Embryonic facial prominence (tissue), 1 donor: ENCODE data around the gene BPIFB2.
"Not testable (repeated sequence)": the region's sequence is repeated elsewhere in the genome, so short reads cannot be mapped to it uniquely, and the experiment has no call there.

ENCODE experiments used
- DNase-seq: peaks from one replicate; pipeline ENCODE4 v3.0.0-alpha.2; 2016; ENCODE audit errors: extremely low spot score

BPIFB2 gene

GRCh38 chr20:33034901-33035492 lies 27.5 kb downstream of the BPIFB2 start:
- DNase-seq = no peak

DNA sequence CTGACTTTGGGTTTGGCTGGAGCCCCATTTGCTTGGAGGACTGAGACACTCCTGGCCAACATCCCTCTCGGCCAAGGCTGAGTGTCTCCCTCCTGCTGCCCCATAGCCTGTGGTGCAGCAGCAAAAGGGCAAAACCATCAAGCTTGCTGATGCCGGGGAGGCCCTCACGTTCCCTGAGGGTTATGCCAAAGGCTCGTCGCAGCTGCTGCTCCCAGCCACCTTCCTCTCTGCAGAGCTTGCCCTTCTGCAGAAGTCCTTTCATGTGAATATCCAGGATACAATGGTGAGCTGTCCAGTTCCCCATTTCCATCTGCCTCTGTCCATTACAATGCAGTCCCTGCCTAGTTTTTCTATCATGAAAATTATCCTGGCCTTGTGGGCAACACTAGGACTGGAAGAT lies 30.0 kb downstream of the BPIFB2 start:
- DNase-seq = no peak

GRCh38 chr20:33038243-33038642 lies 30.7 kb downstream of the BPIFB2 start:
- no peak for DNase-seq

GRCh38 chr20:33042430-33042829 lies 34.9 kb downstream of the BPIFB2 start:
- DNase-seq = no peak

DNA sequence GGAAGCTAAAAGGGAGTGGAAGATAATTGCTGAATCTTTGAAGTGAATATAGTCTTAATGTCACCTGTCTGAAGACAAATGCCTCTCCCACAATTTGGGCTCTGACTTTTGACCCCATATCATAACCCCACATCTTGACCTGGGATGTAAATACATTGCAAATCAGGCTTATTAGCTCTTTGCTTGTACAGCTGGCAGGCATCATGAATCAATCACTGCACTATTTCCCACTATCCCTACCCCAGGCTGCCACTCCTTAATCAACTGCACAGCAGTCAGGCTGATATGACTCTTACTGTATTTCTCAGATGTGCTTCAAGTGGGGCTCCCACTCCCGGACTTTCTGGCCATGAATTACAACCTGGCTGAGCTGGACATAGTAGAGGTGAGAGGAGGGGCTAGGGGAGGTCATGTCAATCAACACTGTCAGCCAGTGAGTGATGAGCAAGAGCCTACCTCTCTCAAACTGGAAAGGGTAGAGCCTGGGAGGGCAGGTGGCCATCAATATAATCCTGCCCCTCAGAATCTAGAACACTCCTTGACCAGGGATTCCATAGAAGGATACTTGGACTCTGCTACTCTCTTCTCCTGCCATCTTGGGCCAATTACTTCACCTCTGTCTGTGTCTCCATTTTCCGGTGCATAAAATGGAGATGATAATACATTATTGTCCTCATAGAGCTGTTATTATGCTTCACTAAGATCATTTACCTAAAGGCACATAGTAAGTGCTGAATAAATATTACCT lies 35.7 kb downstream of the BPIFB2 start:
- DNase-seq = no peak

GRCh38 chr20:33043731-33044181 lies 36.3 kb downstream of the BPIFB2 start:
- DNase-seq = no peak

GRCh38 chr20:33045129-33045721 lies 37.7 kb downstream of the BPIFB2 start:
- not testable (repeated sequence) for DNase-seq

- DNase-seq = no peak
These were observed 38.9 kb downstream of the BPIFB2 start for GRCh38 chr20:33046412-33046811.

DNA sequence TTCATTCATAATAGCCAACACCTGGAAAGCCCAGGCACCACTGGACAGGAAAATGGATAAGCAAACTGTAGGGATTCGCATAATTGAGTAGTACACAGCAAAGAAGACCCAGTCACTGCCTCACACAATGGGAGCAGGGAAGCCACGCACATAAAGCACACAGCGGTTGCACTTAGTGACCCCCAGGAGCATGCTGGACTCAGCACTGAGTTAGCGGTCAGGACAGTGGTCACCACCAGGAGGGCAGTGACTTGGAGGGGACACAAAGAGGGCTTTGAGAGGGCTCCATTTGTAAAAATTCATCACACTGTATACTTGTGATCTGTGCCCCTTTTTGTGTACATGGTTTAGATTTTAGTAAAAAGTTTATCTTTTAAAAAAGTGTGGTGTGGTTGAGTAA lies 43.8 kb downstream of the BPIFB2 start:
- DNase-seq = no peak

DNA sequence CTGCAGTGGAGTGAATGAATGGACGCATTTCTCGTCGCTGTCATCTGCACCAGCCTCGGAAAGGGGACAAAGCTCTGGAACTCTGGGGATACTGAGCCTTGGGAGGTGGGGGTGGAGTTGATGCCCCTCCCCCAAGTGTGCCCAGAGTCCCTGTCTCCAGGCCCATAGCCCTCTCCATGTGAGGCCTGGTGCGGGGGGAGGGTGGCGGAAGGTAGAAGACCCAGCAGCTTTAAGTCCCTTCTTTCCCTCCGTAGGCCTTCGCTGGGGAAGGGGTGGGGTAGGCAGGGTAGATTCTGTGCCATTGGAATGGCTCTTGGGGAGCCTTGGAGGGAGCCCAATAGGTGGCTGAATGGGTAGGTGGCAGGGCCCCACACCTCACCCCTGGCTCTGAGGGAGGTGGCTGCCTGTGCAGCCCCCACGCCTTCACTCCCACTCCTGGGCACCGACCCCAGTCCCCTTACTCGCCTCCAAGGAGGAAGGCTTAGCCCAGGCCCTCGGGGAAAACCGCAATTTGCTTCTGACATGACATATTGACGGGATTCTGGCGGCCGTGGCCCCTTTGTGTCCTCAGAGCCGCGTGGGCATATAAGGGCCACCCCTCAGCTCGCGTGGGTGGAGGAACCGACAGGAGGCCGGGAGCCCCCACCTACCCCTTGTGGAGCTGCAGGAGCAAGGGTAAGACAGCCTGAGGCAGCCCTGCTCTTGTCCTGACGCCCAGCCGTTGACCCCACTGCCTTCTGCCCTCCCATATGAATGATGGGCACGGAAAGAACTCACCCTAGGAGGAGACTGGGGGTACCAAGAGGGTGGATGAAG lies 46.0 kb downstream of the BPIFB2 start, which contains the start of gene BPIFB3:
Gene BPIFB3, plus strand, starts transcription at position 613 of the 816 bp plus-strand sequence. CDS start 1,533 bp downstream, outside the sequence.
- no peak for DNase-seq

GRCh38 chr20:33054381-33054780 lies 46.9 kb downstream of the BPIFB2 start:
- no peak for DNase-seq

- no peak for DNase-seq
These were observed 47.3 kb downstream of the BPIFB2 start for GRCh38 chr20:33054791-33055190.

- no peak for DNase-seq
These were observed 51.6 kb downstream of the BPIFB2 start for GRCh38 chr20:33059136-33059535.

DNA sequence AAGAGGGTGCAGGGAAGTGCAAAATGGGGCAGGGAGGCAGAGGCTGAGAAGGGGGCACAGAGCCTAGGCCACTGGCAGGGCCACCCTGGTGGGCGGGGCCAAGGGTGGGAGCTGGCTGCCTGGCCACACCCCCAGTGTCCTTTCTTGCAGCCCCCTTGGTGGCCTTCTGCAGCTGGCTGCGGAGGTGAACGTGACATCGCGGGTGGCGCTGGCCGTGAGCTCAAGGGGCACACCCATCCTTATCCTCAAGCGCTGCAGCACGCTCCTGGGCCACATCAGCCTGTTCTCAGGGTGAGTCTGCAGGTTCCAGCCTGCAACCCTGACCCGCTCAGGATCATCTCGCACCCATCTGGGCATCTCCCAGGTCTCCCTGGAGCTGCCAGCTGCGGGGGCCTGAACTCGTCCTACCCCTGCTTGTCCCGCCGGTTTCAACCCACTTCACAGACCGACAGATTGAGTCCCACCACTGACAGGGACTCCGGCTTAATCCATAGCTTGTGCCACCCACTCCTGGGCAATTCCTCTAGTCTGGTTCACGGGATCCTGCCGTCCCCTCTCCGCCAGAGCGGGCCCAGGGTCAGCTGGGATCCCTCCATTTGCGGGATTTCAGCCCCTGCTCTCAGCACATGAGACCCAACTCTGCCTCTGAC lies 52.4 kb downstream of the BPIFB2 start:
- no peak for DNase-seq

GRCh38 chr20:33061658-33062028 lies 54.1 kb downstream of the BPIFB2 start:
- no peak for DNase-seq

- no peak for DNase-seq
These were observed 54.8 kb downstream of the BPIFB2 start for GRCh38 chr20:33062105-33062824.

DNA sequence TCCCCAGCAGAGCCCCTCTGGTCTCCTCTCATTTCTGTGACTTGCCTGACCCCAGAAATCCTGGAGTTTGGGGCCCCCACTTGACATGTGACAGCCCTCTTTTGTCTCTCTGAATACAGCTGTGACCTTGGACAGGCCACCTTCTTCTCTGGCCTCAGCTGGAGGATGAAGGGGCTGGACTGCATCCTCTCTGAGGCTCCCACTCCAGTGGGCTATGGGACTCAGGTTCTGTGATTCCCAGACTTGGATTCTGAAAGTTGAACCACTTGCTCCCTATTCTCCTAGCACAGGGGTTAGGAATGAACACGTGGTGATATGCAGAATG lies 55.3 kb downstream of the BPIFB2 start:
- no peak for DNase-seq

GRCh38 chr20:33063271-33063670 lies 55.8 kb downstream of the BPIFB2 start:
- DNase-seq = no peak

- no peak for DNase-seq
These were observed 57.2 kb downstream of the BPIFB2 start for GRCh38 chr20:33064572-33065287.

GRCh38 chr20:33065785-33066184 lies 58.3 kb downstream of the BPIFB2 start:
- DNase-seq = no peak
